Measurements from ENCODE around the gene MYLK4.

GRCh38 chr6:2730353-2731107, 20.2 kb downstream of the MYLK4 start:
- no peak for TF ChIP-seq EP300 (IDR thresholded peaks at IDR 0.05)
- TF ChIP-seq, protein P1, sequence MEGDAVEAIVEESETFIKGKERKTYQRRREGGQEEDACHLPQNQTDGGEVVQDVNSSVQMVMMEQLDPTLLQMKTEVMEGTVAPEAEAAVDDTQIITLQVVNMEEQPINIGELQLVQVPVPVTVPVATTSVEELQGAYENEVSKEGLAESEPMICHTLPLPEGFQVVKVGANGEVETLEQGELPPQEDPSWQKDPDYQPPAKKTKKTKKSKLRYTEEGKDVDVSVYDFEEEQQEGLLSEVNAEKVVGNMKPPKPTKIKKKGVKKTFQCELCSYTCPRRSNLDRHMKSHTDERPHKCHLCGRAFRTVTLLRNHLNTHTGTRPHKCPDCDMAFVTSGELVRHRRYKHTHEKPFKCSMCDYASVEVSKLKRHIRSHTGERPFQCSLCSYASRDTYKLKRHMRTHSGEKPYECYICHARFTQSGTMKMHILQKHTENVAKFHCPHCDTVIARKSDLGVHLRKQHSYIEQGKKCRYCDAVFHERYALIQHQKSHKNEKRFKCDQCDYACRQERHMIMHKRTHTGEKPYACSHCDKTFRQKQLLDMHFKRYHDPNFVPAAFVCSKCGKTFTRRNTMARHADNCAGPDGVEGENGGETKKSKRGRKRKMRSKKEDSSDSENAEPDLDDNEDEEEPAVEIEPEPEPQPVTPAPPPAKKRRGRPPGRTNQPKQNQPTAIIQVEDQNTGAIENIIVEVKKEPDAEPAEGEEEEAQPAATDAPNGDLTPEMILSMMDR (IDR thresholded peaks at IDR 0.05), result no peak
- TF ChIP-seq POLR2A (IDR thresholded peaks at IDR 0.05), result no peak
